H9 (cell line): ENCODE measurements around the gene PBOV1. TPM values are rescaled to one million over a fixed set of nuclear protein-coding genes. Genes with fewer than 3 reads are reported as not detected.

Experiments
- DNase-seq: peaks from one replicate; pipeline ENCODE4 v3.0.0-alpha.2; 2017
- H2AFZ ChIP-seq: one replicate; pipeline ENCODE4 v1.6.1; 2013; ENCODE audit warnings: mild to moderate bottlenecking, low read length, control low read depth, moderate library complexity
- H2AK5ac ChIP-seq: 2 replicates; pipeline ENCODE4 v1.6.1; 2013; ENCODE audit warnings: low read length, control low read depth, mixed read lengths; ENCODE audit not compliant: insufficient read length
- H2BK120ac ChIP-seq: one replicate; pipeline ENCODE4 v1.6.1; 2013; ENCODE audit warnings: low read depth, mild to moderate bottlenecking, low read length, control low read depth, inconsistent platforms; ENCODE audit not compliant: poor library complexity, severe bottlenecking
- H2BK12ac ChIP-seq: 2 replicates; pipeline ENCODE4 v1.6.1; 2013; ENCODE audit warnings: low read length, control low read depth, mixed read lengths, low read depth; ENCODE audit not compliant: insufficient read length
- H2BK15ac ChIP-seq: 2 replicates; pipeline ENCODE4 v1.6.1; 2013; ENCODE audit warnings: low read depth, low read length, control low read depth
- H2BK20ac ChIP-seq: one replicate; pipeline ENCODE4 v1.6.1; 2013; ENCODE audit warnings: low read depth, mild to moderate bottlenecking, low read length, control low read depth, inconsistent platforms; ENCODE audit not compliant: poor library complexity, severe bottlenecking
- H2BK5ac ChIP-seq: 2 replicates; pipeline ENCODE4 v1.6.1; 2013; ENCODE audit warnings: low read length, control low read depth, mixed read lengths; ENCODE audit not compliant: insufficient read length
- H3K14ac ChIP-seq: 2 replicates; pipeline ENCODE4 v1.6.1; 2013; ENCODE audit warnings: low read length, control low read depth; ENCODE audit not compliant: insufficient read depth
- H3K18ac ChIP-seq: 2 replicates; pipeline ENCODE4 v1.6.1; 2013; ENCODE audit warnings: low read depth, mild to moderate bottlenecking, mixed read lengths, low read length, control low read depth; ENCODE audit not compliant: insufficient read length
- H3K23ac ChIP-seq: 2 replicates; pipeline ENCODE4 v1.6.1; 2013; ENCODE audit warnings: low read length, control low read depth, mixed read lengths, low read depth; ENCODE audit not compliant: insufficient read length
- H3K23me2 ChIP-seq: 2 replicates; pipeline ENCODE4 v1.6.1; 2013; ENCODE audit warnings: low read depth, mild to moderate bottlenecking, mixed read lengths, low read length, control low read depth; ENCODE audit not compliant: insufficient read length, poor library complexity, severe bottlenecking
- H3K27ac ChIP-seq: 2 replicates; pipeline ENCODE4 v1.5.1; 2013; ENCODE audit warnings: low read length, control low read depth, mixed read lengths, low read depth; ENCODE audit not compliant: insufficient read length
- H3K27me3 ChIP-seq: 2 replicates; pipeline ENCODE4 v1.6.1; 2013; ENCODE audit warnings: low read length, control low read depth, inconsistent platforms; ENCODE audit not compliant: insufficient read depth
- H3K4ac ChIP-seq: 2 replicates; pipeline ENCODE4 v1.6.1; 2013; ENCODE audit warnings: low read depth, mild to moderate bottlenecking, control low read depth, inconsistent platforms, low read length, moderate library complexity
- H3K4me1 ChIP-seq: 2 replicates; pipeline ENCODE4 v1.6.1; 2013; ENCODE audit warnings: low read length, control low read depth, inconsistent platforms; ENCODE audit not compliant: insufficient read depth
- H3K4me2 ChIP-seq: 2 replicates; pipeline ENCODE4 v1.6.1; 2013; ENCODE audit warnings: low read length, control low read depth, mixed read lengths; ENCODE audit not compliant: insufficient read length, insufficient read depth
- H3K56ac ChIP-seq: 2 replicates; pipeline ENCODE4 v1.6.1; 2013; ENCODE audit warnings: low read depth, mild to moderate bottlenecking, mixed read lengths, low read length, control low read depth; ENCODE audit not compliant: insufficient read length
- H3K79me1 ChIP-seq: 2 replicates; pipeline ENCODE4 v1.6.1; 2013; ENCODE audit warnings: low read depth, mild to moderate bottlenecking, moderate library complexity, low read length, control low read depth, inconsistent platforms; ENCODE audit not compliant: insufficient read depth, poor library complexity, severe bottlenecking
- H3K79me2 ChIP-seq: 2 replicates; pipeline ENCODE4 v1.6.1; 2013; ENCODE audit warnings: low read length, control low read depth, inconsistent platforms; ENCODE audit not compliant: insufficient read depth
- H3K9ac ChIP-seq: 2 replicates; pipeline ENCODE4 v1.6.1; 2013; ENCODE audit warnings: low read length, control low read depth, mixed read lengths; ENCODE audit not compliant: insufficient read length; ENCODE audit errors: extremely low read depth
- H3K9me3 ChIP-seq: one replicate; pipeline ENCODE4 v1.6.1; 2013; ENCODE audit warnings: low read depth, low read length, inconsistent platforms; ENCODE audit not compliant: control insufficient read depth
- H3T11ph ChIP-seq: one replicate; pipeline ENCODE4 v1.6.1; 2013; ENCODE audit warnings: mild to moderate bottlenecking, low read length, control low read depth, inconsistent platforms
- H4K20me1 ChIP-seq: one replicate; pipeline ENCODE4 v1.6.1; 2013; ENCODE audit not compliant: control insufficient read depth, insufficient read length, insufficient read depth
- H4K5ac ChIP-seq: 2 replicates; pipeline ENCODE4 v1.6.1; 2013; ENCODE audit warnings: low read depth, mild to moderate bottlenecking, mixed read lengths, low read length, control low read depth; ENCODE audit not compliant: insufficient read length
- H4K8ac ChIP-seq: replicated peaks from 2 replicates; pipeline ENCODE4 v1.6.1; 2013; ENCODE audit warnings: low read length, control low read depth, mixed read lengths, low read depth; ENCODE audit not compliant: insufficient read length
- H4K91ac ChIP-seq: 2 replicates; pipeline ENCODE4 v1.6.1; 2013; ENCODE audit warnings: low read depth, mild to moderate bottlenecking, moderate library complexity, mixed read lengths, low read length, control low read depth; ENCODE audit not compliant: insufficient read length
- H3K27ac Mint-ChIP-seq, 3 experiments: 2 replicates in 2 of 3; 3 replicates in 1 of 3; pipeline ENCODE4 v1.8.0; 2020 to 2021; ENCODE audit warnings: mixed read lengths in 3 of 3, mild to moderate bottlenecking in 1 of 3, moderate library complexity in 1 of 3
- H3K27me3 Mint-ChIP-seq: 2 replicates; pipeline ENCODE4 v1.8.0; 2021; ENCODE audit warnings: low read depth, mild to moderate bottlenecking, moderate library complexity, mixed read lengths
- H3K36me3 Mint-ChIP-seq, 3 experiments: 2 replicates in 2 of 3; 3 replicates in 1 of 3; pipeline ENCODE4 v1.8.0; 2020 to 2021; ENCODE audit warnings: low read depth in 3 of 3, mixed read lengths in 3 of 3; ENCODE audit not compliant: insufficient read depth in 1 of 3
- H3K4me1 Mint-ChIP-seq, 2 experiments: 2 replicates each; pipeline ENCODE4 v1.8.0; 2020; ENCODE audit warnings: mixed read lengths in 2 of 2
- H3K4me3 Mint-ChIP-seq, 2 experiments: 2 replicates in 1 of 2; 3 replicates in 1 of 2; pipeline ENCODE4 v1.8.0; 2020 to 2021; ENCODE audit warnings: mild to moderate bottlenecking in 2 of 2, mixed read lengths in 2 of 2, moderate library complexity in 1 of 2
- H3K9me3 Mint-ChIP-seq, 2 experiments: 2 replicates in 1 of 2; 3 replicates in 1 of 2; pipeline ENCODE4 v1.8.0; 2020; ENCODE audit warnings: mild to moderate bottlenecking in 2 of 2, mixed read lengths in 2 of 2, moderate library complexity in 1 of 2
- WGBS: extraction: QIAGEN DNeasy Blood & Tissue Kit; methylation state at CpG from one replicate; pipeline ENCODE4 v1.1.7; 2013; ENCODE audit warnings: missing lambda C conversion rate, low lambda C conversion rate, mixed read lengths; ENCODE audit not compliant: insufficient read length; ENCODE audit errors: extremely low coverage; 5-methylcytosine and 5-hydroxymethylcytosine counted together
- total RNA-seq: library from RNA; stranded (reverse); gene quantifications from 2 replicates; pipeline ENCODE4 v1.2.1, GENCODE V29; 2021
- TF ChIP-seq, protein P1 (sequence below): fragments of 200-600 bp; sonication (generic); conservative IDR thresholded peaks from 3 replicates; pipeline ENCODE4 v1.8.0; 2021; ENCODE audit warnings: antibody characterized with exemption, mild to moderate bottlenecking

Gene PBOV1
- total RNA-seq, 1 experiment from 2014 or later: not detected

GRCh38 chr6:138226700-138227315 is 8.5 kb upstream of the PBOV1 start:
- Histone ChIP-seq H3K4me1 (no peaks in the 10 kb centered on the region), H3K9me3 (no peaks in the 10 kb centered on the region), H3K14ac (no peak overlapping the region), H3K18ac (no peak overlapping the region), H3K79me2 (no peaks in the 10 kb centered on the region), H3K23ac (no peak overlapping the region), H3K9ac (no peak overlapping the region), H4K20me1 (no peaks in the 10 kb centered on the region), H3K4me2 (no peak overlapping the region), H4K91ac (no peak overlapping the region), H3K56ac (no peak overlapping the region), H3K79me1 (no peaks in the 10 kb centered on the region), H2BK12ac (no peak overlapping the region), H3K27ac (no peak overlapping the region), H3K27me3 (no peaks in the 10 kb centered on the region), H2BK120ac (no peak overlapping the region), H4K8ac (no peak overlapping the region), H3K4ac (no peak overlapping the region), H2BK5ac (no peak overlapping the region), H2BK15ac (no peak overlapping the region), H3T11ph (no peak overlapping the region), H2AK5ac (no peak overlapping the region), H4K5ac (no peak overlapping the region), H2AFZ (no peak overlapping the region), H2BK20ac (no peak overlapping the region), H3K23me2 (no peaks in the 10 kb centered on the region)
- no peak overlapping the region for H3K4me3 Mint-ChIP-seq
- TF ChIP-seq, protein P1, sequence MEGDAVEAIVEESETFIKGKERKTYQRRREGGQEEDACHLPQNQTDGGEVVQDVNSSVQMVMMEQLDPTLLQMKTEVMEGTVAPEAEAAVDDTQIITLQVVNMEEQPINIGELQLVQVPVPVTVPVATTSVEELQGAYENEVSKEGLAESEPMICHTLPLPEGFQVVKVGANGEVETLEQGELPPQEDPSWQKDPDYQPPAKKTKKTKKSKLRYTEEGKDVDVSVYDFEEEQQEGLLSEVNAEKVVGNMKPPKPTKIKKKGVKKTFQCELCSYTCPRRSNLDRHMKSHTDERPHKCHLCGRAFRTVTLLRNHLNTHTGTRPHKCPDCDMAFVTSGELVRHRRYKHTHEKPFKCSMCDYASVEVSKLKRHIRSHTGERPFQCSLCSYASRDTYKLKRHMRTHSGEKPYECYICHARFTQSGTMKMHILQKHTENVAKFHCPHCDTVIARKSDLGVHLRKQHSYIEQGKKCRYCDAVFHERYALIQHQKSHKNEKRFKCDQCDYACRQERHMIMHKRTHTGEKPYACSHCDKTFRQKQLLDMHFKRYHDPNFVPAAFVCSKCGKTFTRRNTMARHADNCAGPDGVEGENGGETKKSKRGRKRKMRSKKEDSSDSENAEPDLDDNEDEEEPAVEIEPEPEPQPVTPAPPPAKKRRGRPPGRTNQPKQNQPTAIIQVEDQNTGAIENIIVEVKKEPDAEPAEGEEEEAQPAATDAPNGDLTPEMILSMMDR: no peak
- H3K27me3 Mint-ChIP-seq: no peaks in the 10 kb centered on the region
- H3K9me3 Mint-ChIP-seq: no peaks in the 10 kb centered on the region
- no CpG with 5 or more reads among the region's 4 CpGs for WGBS
- H3K27ac Mint-ChIP-seq: peak overlapping the region in 1 of 3 experiments; percentile 6; a peak in 3 of 7 replicates
- no peak for DNase-seq
- H3K36me3 Mint-ChIP-seq: no peaks in the 10 kb centered on the region
- peaks cover 20 to 26% of the 10 kb centered on the region in 2 experiments for H3K4me1 Mint-ChIP-seq
